ENCODE measurements around the gene SVIL. TPM values are rescaled to one million over a fixed set of nuclear protein-coding genes. Genes with fewer than 3 reads are reported as not detected.

The SVIL gene
- total RNA-seq, 2 donors from 2014 or later: 12.2 to 14.2 TPM

DNA sequence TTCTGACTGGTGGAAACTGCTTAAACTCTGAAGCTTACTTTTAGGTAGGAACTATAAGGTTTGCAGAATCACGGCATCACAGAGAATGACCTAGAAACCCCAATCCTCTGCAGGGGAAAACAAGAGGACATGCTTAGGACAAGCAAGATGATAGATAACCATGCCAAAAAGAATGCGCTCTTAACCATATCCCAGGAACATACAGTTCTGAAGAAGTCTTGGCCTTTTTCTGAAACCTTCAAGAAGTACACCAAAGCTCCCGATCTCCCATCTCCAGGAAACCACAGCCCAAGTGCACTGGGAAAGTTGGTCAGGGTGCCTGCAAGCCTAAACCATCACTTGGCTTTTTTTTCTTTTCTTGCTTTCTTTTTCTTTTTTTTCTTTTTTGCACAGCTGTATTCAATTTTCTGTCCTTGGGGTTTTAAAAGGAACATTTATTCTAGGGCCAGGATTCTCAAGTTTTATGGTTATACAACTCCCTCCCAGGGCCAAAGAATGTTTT is 12.2 kb upstream of the SVIL start:
- DNase-seq (no peak), ATAC-seq (replicated peaks in 1 of 2) (no peak)
- Mint-ChIP-seq H3K36me3 (ENCODE audit: insufficient read depth in 2 of 2) (peaks cover 0 to 2% of the 10 kb centered on the region in 2 donors), H3K9me3 (no peaks in the 10 kb centered on the region), H3K4me3 (peak overlapping the region; percentile 73 to 74), H3K27me3 (ENCODE audit: low read depth) (no peaks in the 10 kb centered on the region), H3K27ac (no peak overlapping the region), H3K4me1 (ENCODE audit: low read depth) (peaks cover 38% of the 10 kb centered on the region)

DNA sequence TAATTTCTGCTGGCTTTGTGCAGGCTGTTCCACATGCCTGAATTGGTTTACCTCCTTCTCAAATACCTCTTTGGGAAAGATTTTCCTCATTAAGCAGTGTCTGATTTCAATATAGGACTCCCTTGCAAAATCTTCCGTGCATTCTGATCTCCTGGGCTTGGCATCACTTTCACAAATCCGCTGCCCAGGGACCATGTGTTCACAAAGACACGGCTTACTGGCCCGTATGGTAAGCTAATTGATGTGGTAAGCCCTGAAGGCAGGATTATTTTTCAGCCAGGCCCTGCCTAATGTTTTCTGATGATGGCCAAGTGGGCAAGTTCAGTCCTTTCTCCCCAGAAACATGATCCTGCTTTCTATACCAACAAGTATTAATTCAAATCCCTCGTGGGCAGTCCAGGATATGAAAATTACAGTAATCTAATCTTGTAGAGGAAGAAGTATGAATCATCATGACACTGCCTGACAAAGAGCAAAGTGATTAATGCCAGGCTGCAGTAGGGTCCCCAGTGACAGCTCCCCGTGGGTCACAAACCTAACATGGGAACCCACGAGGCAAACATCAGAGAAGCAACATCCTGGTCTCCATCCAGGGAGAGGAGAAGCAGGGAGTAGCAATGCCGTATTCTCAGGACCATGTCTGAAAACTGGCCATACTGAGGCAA is 11.6 kb upstream of the SVIL start:
- ATAC-seq (replicated peaks in 1 of 2) (peak; percentile 80 to 85), DNase-seq (peak; percentile 8 to 28)
- H3K27ac Mint-ChIP-seq: peak overlapping the region; percentile 16
- peaks cover 38% of the 10 kb centered on the region for H3K4me1 Mint-ChIP-seq (ENCODE audit: low read depth)
- no peaks in the 10 kb centered on the region for H3K27me3 Mint-ChIP-seq (ENCODE audit: low read depth)
- H3K9me3 Mint-ChIP-seq: no peaks in the 10 kb centered on the region
- peak overlapping the region; percentile 73 to 74 for H3K4me3 Mint-ChIP-seq
- H3K36me3 Mint-ChIP-seq (ENCODE audit: insufficient read depth in 2 of 2): peaks cover 0 to under 1% of the 10 kb centered on the region in 2 donors

DNA sequence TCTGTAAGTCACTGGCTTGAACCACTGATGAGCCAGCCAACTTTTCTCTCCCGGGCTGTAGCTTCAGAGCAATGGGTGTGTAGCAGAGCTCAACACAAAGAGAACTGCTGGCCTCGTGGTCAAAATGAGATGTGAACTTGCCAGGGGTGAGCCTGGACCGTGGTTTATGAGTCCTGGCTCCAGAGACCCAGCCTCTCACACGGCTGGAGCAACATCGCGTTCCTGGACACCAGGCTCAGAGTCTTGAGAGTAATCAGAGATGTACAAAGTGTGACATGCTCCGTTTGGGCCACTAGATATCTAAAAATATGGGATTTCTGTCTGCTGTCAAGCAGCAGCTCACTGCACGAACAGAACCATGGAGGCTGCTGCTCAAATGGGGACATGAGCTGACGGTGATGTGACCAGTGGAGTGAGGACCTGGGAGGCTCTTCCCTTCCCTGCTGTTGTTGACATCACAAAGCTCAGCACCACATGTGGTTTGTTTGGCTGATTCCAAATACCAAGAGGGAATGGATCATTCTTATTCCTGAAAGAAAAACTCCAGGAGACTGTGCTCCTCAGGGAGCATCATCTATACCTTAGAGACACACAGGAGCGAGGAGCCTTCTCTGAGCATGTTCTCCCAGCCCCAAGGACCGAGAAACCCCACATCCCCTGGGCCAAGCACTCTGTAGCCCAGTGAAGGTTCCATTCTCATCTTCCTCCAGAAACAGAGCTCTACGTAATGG is 9.2 kb upstream of the SVIL start:
- H3K9me3 Mint-ChIP-seq: no peaks in the 10 kb centered on the region
- H3K36me3 Mint-ChIP-seq (ENCODE audit: insufficient read depth in 2 of 2): no peaks in the 10 kb centered on the region
- no peak overlapping the region for H3K27ac Mint-ChIP-seq
- no peak overlapping the region for H3K4me3 Mint-ChIP-seq
- DNase-seq (no peak), ATAC-seq (replicated peaks in 1 of 2) (no peak)
- H3K27me3 Mint-ChIP-seq (ENCODE audit: low read depth): no peaks in the 10 kb centered on the region
- H3K4me1 Mint-ChIP-seq (ENCODE audit: low read depth): peaks cover 32% of the 10 kb centered on the region

DNA sequence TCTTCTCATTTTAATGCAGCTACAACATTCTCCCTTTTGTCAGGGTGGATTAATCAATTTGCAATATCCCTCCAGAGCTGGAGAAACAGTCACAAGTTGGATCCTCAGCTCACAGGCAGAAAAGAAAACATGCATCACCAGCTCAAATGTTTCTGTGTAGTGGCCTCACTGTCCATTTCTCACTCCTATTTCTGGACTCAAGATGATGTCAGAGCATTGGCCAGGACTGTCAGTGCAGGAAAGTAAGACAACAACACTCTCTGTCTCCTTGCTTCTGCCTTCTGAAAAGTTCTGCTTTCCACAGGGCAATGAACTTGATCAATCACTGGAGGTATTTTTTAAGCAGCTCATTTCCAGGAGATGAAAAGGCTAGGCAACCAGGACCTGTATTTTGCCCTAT is 8.2 kb upstream of the SVIL start:
- no peaks in the 10 kb centered on the region for H3K36me3 Mint-ChIP-seq (ENCODE audit: insufficient read depth in 2 of 2)
- no peaks in the 10 kb centered on the region for H3K27me3 Mint-ChIP-seq (ENCODE audit: low read depth)
- DNase-seq (no peak), ATAC-seq (replicated peaks in 1 of 2) (no peak)
- H3K9me3 Mint-ChIP-seq: no peaks in the 10 kb centered on the region
- H3K27ac Mint-ChIP-seq: no peak overlapping the region
- peaks cover 23% of the 10 kb centered on the region for H3K4me1 Mint-ChIP-seq (ENCODE audit: low read depth)
- no peak overlapping the region for H3K4me3 Mint-ChIP-seq

DNA sequence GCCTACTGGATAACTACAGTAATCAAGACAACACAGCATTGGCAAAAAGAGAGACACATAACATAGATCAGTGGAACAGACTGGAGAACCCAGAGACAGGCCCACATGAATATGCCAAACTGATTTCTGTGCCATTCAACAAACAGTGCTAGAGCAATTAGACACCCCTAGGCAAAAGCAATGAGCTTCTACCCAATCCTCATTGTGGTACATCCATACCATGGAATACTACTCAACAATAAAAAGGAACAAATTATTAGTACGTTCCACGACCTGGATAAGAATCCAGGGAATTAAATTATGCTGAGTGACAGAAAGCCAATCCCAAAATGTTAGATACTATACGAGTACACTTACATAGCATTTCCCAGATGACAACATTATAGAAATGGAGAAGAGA is 2.8 kb upstream of the SVIL start:
- no peaks in the 10 kb centered on the region for H3K27me3 Mint-ChIP-seq (ENCODE audit: low read depth)
- no peaks in the 10 kb centered on the region for H3K9me3 Mint-ChIP-seq
- peaks cover 42% of the 10 kb centered on the region for H3K4me1 Mint-ChIP-seq (ENCODE audit: low read depth)
- DNase-seq: no peak
- H3K36me3 Mint-ChIP-seq (ENCODE audit: insufficient read depth in 2 of 2): no peaks in the 10 kb centered on the region
- no peak overlapping the region for H3K4me3 Mint-ChIP-seq
- ATAC-seq (replicated peaks in 1 of 2): no peak
- no peak overlapping the region for H3K27ac Mint-ChIP-seq

DNA sequence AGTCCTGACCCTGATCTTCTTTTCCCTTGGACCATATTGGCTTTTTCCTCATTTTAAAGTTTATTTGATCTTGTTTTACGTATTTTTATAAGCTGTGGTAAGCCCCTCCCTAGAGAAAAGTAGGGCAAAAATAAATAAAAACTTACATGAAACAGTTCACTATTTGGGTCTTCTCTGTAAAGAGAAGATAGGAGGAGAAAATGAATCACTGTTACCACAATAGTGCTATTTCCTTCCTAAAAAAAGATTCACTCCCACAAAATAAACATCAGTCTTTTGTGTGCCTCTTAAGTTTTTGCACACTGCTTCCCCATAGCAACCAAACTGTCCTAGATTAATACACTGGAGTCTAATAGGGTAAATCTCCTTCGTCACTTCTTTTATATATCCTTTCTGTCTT is 1.4 kb upstream of the SVIL start:
- no peaks in the 10 kb centered on the region for H3K9me3 Mint-ChIP-seq
- peaks cover 44% of the 10 kb centered on the region for H3K4me1 Mint-ChIP-seq (ENCODE audit: low read depth)
- DNase-seq (no peak), ATAC-seq (replicated peaks in 1 of 2) (peak in 1 of 2 donors; percentile 32)
- peak overlapping the region; percentile 61 for H3K27ac Mint-ChIP-seq
- H3K27me3 Mint-ChIP-seq (ENCODE audit: low read depth): no peaks in the 10 kb centered on the region
- peak overlapping the region in 1 of 2 donors; percentile 79 for H3K4me3 Mint-ChIP-seq
- no peaks in the 10 kb centered on the region for H3K36me3 Mint-ChIP-seq (ENCODE audit: insufficient read depth in 2 of 2)

DNA sequence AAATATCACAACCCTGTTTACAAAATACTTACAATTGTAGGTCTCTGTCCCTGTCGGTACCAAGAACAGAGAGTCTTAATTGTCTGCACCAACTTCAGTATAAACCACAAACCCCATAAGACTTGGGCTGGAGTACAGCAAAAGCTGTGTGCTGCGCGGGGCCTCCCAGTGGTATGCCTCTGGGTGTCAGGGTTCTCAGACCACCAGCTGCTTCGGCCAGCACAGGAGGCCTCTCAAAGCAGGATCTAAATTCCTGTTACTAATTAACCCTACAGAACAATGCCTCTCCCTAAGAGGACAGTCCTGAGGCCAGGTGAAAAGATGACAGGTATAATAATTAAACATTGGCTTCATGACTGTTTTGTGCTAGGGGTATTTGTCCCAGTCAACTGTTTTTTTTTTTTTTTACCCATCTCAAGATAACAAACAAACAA is 957 bp upstream of the SVIL start:
- DNase-seq (peak in 1 of 2 donors; percentile 11), ATAC-seq (replicated peaks in 1 of 2) (peak in 1 of 2 donors; percentile 42)
- H3K4me3 Mint-ChIP-seq: peak overlapping the region; percentile 28 to 79
- H3K27me3 Mint-ChIP-seq (ENCODE audit: low read depth): no peaks in the 10 kb centered on the region
- no peaks in the 10 kb centered on the region for H3K36me3 Mint-ChIP-seq (ENCODE audit: insufficient read depth in 2 of 2)
- H3K27ac Mint-ChIP-seq: peak overlapping the region; percentile 16
- H3K9me3 Mint-ChIP-seq: no peaks in the 10 kb centered on the region
- H3K4me1 Mint-ChIP-seq (ENCODE audit: low read depth): peaks cover 44% of the 10 kb centered on the region

DNA sequence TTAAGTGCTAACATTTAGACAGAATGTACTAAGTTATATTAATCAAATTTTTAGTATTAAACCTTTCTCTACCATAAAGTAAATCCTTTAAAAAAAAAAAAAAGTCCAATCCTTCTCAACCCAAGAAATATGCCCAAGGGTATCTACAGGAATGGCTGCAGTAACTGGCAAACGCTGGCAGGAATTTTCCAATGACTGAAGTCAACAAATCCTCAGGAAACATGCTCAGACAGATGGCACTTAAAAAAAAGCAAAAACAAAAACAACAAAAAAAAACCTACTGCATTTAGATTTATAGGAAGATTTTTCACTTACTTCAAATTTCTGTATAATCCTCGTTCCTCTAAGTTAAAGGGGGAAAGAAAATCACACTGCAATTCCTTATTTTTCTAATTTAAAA is 666 bp downstream of the SVIL start:
- H3K4me1 Mint-ChIP-seq (ENCODE audit: low read depth): peaks cover 44% of the 10 kb centered on the region
- no peak overlapping the region for H3K4me3 Mint-ChIP-seq
- DNase-seq (no peak), ATAC-seq (replicated peaks in 1 of 2) (no peak)
- no peaks in the 10 kb centered on the region for H3K9me3 Mint-ChIP-seq
- no peaks in the 10 kb centered on the region for H3K36me3 Mint-ChIP-seq (ENCODE audit: insufficient read depth in 2 of 2)
- no peak overlapping the region for H3K27ac Mint-ChIP-seq
- H3K27me3 Mint-ChIP-seq (ENCODE audit: low read depth): no peaks in the 10 kb centered on the region

DNA sequence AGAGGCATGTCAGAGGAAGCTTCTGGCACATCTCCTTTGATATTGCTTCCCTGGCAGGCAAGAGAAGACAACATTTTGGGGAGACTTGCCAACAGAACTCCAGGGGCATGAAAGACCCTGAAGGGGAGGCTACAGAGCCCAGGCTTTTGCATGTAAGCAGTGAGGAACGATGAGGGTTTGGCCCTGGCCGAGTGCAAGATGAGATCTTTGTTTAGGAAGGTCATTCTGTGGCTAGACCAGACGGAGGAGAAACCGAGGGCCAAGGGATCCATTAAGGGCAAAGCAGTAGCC is 3.8 kb downstream of the SVIL start:
- Mint-ChIP-seq H3K27ac (no peak overlapping the region), H3K9me3 (no peaks in the 10 kb centered on the region), H3K27me3 (ENCODE audit: low read depth) (no peaks in the 10 kb centered on the region)

DNA sequence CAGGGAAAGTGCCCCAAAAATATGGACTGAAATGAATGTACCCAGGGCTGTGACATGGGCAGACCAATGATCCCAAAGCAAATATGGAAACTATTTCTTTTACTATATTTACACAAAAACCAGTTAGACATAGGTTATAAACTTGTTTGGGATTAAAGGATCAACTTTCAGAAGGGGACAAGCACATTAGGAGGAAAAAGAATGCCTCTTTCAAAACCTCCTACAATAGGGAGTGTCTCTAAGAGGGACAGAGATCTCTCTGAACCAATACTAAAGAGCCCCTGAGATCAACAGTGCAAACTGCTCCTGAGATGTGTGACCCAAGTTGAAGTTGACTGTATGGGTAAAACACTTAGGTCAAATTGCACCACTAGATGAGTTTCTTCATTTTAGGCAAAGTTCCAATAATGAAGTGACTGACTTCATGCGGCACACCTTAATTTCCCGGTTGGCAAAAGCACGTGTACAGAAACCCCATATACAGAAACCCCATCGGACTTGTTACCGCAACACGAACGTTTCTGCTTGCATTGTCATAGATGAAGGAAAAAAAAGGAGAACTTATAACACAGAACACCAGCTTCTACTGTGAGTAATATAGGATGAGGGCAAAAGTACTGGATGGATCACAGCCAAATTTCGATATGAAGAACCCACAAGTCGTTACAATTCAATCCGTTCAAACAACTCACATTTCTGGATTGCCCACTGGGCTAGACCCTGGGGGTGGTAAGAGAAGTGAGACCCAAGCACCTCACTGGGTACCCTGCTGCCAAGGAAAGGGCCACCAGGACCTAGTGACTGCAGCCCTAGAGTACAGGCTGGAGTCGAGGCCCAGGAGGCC is 4.3 kb downstream of the SVIL start:
- DNase-seq: no peak
- no peaks in the 10 kb centered on the region for H3K27me3 Mint-ChIP-seq (ENCODE audit: low read depth)
- peaks cover 31% of the 10 kb centered on the region for H3K4me1 Mint-ChIP-seq (ENCODE audit: low read depth)
- H3K36me3 Mint-ChIP-seq (ENCODE audit: insufficient read depth in 2 of 2): no peaks in the 10 kb centered on the region
- no peak for ATAC-seq (replicated peaks in 1 of 2)
- no peak overlapping the region for H3K27ac Mint-ChIP-seq
- H3K9me3 Mint-ChIP-seq: no peaks in the 10 kb centered on the region
- H3K4me3 Mint-ChIP-seq: no peak overlapping the region

More for the DNA sequence above, 3.8 kb downstream of the SVIL start:
- Mint-ChIP-seq H3K4me1 (ENCODE audit: low read depth) (peaks cover 37% of the 10 kb centered on the region), H3K36me3 (ENCODE audit: insufficient read depth in 2 of 2) (no peaks in the 10 kb centered on the region), H3K4me3 (no peak overlapping the region)
- no peak for ATAC-seq (replicated peaks in 1 of 2)
- DNase-seq: no peak

DNA sequence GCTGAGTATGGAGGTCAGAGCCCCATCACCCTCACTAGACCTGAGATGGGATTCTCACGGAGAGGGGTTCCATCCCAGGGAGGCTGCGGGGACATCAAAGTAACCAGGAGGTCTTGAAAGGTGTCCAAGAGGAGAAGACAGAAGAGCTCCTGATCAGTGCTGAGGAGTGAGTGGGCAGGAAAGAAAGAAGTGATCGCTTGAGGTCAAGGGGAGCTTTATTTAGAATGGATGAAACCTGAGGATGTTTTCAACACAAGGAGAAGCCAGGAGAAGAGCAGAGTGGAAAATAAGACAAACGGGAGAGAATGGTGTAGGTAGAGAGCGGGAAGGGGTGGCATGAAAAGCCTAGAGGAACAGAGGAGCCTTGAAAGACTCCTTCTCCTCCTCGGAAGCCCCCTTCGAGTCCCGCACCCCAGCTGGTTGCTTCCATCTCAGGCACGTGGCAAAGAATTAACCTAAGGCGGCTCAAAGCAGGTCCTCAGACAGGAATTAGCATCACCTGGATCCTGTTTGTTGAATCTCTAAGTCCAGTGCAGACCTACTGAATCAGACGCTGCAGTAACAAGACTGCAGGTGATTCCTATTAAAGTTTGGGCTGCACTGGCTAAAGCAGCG is 5.8 kb downstream of the SVIL start:
- H3K36me3 Mint-ChIP-seq (ENCODE audit: insufficient read depth in 2 of 2): no peaks in the 10 kb centered on the region
- no peak for ATAC-seq (replicated peaks in 1 of 2)
- DNase-seq: no peak
- H3K27ac Mint-ChIP-seq: no peak overlapping the region
- H3K9me3 Mint-ChIP-seq: no peaks in the 10 kb centered on the region
- no peaks in the 10 kb centered on the region for H3K27me3 Mint-ChIP-seq (ENCODE audit: low read depth)
- peaks cover 17% of the 10 kb centered on the region for H3K4me1 Mint-ChIP-seq (ENCODE audit: low read depth)
- H3K4me3 Mint-ChIP-seq: no peak overlapping the region

DNA sequence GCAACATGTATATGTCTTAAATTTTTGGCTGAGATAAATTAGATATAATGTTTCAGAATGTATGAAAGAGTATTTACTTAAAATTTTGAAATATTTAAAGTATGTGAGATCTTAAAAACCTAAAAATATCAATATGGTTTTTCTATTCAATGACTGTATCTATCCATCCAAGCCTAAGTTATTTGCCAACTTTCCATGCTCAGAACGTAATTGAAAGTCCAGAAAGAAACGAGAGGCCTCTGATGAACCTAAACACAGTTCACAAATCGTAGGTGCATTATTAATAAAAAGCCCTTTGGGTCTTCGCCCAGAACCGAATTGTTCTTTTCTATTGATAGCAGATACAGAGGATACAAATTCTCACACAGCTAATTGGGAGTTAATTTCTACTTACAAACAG is 6.5 kb downstream of the SVIL start:
- Mint-ChIP-seq H3K9me3 (no peaks in the 10 kb centered on the region), H3K4me3 (no peak overlapping the region), H3K27ac (no peak overlapping the region), H3K27me3 (ENCODE audit: low read depth) (no peaks in the 10 kb centered on the region), H3K36me3 (ENCODE audit: insufficient read depth in 2 of 2) (no peaks in the 10 kb centered on the region), H3K4me1 (ENCODE audit: low read depth) (peaks cover 10% of the 10 kb centered on the region)
- ATAC-seq (replicated peaks in 1 of 2) (no peak), DNase-seq (no peak)

Data from activated T-cell treated with anti-CD3 and anti-CD28 coated beads, Interleukin-2, amount 50 U/mL, for 72 hours (primary cell).